Measurements from ENCODE around the gene DDX10. TPM values are rescaled to one million over a fixed set of nuclear protein-coding genes. Genes with fewer than 3 reads are reported as not detected.

The DDX10 gene
- total RNA-seq, 1 donor from 2014 or later: 67.4 TPM

- no peak for FAIRE-seq
- no peak for TF ChIP-seq CTCF (IDR thresholded peaks at IDR 0.05; ENCODE audit: insufficient read depth, low read length, severe bottlenecking)
- Histone ChIP-seq H3K36me3 (ENCODE audit: control insufficient read depth, insufficient read depth, low read length) (no peaks in the 10 kb centered on the region), H3K27me3 (ENCODE audit: control insufficient read depth, insufficient read depth, low read length) (no peaks in the 10 kb centered on the region), H3K4me3 (ENCODE audit: low read depth, low read length) (no peak overlapping the region)
- DNase-seq (ENCODE audit: low read depth): no peak
Observed at GRCh38 chr11:108902027-108902469, 237.2 kb downstream of the DDX10 start.

DNA sequence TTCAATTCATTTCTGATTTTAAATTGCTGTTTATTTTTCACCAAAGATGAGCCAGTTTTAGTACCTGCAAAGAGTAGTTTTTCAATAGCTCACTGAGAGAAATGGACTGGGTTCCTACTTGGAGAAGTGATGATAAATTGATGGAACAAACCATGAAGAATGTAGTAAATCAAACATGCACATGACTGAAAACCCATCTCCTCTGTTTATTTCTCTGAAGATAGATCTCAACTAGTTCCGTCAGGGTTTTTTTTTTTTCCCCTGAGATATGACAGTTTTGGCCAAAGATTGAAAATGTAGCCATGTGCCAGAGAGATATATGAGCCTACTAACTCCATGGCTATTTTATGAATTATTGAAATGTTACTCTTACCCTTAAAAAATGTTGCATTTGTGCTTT lies 239.6 kb downstream of the DDX10 start:
- Histone ChIP-seq H3K36me3 (ENCODE audit: control insufficient read depth, insufficient read depth, low read length) (no peaks in the 10 kb centered on the region), H3K27me3 (ENCODE audit: control insufficient read depth, insufficient read depth, low read length) (no peaks in the 10 kb centered on the region), H3K4me3 (ENCODE audit: low read depth, low read length) (no peak overlapping the region)
- FAIRE-seq (peak; percentile 68), DNase-seq (ENCODE audit: low read depth) (no peak)
- no peak for TF ChIP-seq CTCF (IDR thresholded peaks at IDR 0.05; ENCODE audit: insufficient read depth, low read length, severe bottlenecking)

DNA sequence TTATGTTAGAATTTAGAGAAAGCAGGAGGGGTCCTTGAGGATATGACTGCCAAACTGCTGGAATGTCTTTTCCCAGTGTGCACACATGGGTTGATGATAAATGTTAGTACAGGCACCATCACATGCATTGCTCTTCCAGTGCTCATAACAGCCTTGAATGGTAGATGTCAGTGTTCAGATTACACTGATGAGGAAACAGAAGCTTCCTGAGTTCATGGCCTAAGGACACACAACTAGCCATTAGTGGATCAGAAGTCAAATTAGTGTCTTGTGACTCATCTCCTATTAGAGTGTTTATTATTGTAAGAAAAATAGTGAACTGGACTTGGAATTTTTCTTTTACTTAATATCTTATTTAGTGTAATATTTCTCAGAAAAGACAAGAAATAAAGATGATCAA lies 241.5 kb downstream of the DDX10 start:
- Histone ChIP-seq H3K27me3 (ENCODE audit: control insufficient read depth, insufficient read depth, low read length) (no peaks in the 10 kb centered on the region), H3K36me3 (ENCODE audit: control insufficient read depth, insufficient read depth, low read length) (no peaks in the 10 kb centered on the region), H3K4me3 (ENCODE audit: low read depth, low read length) (no peak overlapping the region)
- DNase-seq (ENCODE audit: low read depth) (peak; percentile 77), FAIRE-seq (no peak)
- TF ChIP-seq CTCF (IDR thresholded peaks at IDR 0.05; ENCODE audit: insufficient read depth, low read length, severe bottlenecking): no peak

DNA sequence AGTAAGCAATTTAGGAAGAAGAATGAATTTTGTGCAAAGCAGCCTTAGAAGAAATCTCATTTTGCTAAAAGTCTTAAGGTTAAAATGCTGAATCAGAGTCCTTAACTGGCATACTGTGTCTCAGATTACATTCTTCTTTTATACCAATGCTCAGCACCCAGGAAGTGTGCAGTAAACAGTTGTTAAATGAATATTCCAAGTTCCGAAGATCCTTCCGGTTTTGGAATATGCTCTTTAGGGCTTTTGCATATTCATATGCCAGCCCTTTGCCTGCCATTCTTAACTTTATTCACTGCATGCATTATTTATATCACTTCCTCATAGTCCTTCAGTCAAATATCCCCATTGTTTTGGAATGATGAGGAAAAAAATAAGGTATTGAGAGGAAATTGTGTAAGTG lies 242.0 kb downstream of the DDX10 start:
- no peaks in the 10 kb centered on the region for H3K27me3 ChIP-seq (ENCODE audit: control insufficient read depth, insufficient read depth, low read length)
- TF ChIP-seq CTCF (IDR thresholded peaks at IDR 0.05; ENCODE audit: insufficient read depth, low read length, severe bottlenecking): no peak
- H3K36me3 ChIP-seq (ENCODE audit: control insufficient read depth, insufficient read depth, low read length): no peaks in the 10 kb centered on the region
- FAIRE-seq (no peak), DNase-seq (ENCODE audit: low read depth) (peak; percentile 21)
- no peak overlapping the region for H3K4me3 ChIP-seq (ENCODE audit: low read depth, low read length)

DNA sequence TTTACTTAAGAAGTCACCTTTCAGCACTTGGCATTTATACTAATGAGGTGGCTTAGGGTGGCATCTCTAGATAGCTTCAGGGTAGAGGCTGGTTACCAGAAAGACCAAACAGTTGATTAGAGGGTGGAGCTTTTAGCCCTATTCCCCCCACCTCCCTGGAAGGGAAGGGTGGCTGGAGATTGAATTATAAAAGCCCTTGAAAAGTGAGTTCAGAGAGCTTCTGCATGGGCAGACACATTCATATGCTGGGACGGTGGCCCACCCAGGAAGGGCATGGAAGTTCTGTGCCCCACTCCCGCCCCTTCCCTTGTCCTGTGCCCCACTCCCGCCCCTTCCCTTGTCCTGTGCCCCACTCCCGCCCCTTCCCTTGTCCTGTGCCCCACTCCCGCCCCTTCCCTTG lies 244.2 kb downstream of the DDX10 start:
- Histone ChIP-seq H3K4me3 (ENCODE audit: low read depth, low read length) (no peak overlapping the region), H3K36me3 (ENCODE audit: control insufficient read depth, insufficient read depth, low read length) (no peaks in the 10 kb centered on the region), H3K27me3 (ENCODE audit: control insufficient read depth, insufficient read depth, low read length) (no peaks in the 10 kb centered on the region)
- no peak for TF ChIP-seq CTCF (IDR thresholded peaks at IDR 0.05; ENCODE audit: insufficient read depth, low read length, severe bottlenecking)
- FAIRE-seq (no peak), DNase-seq (ENCODE audit: low read depth) (no peak)

DNA sequence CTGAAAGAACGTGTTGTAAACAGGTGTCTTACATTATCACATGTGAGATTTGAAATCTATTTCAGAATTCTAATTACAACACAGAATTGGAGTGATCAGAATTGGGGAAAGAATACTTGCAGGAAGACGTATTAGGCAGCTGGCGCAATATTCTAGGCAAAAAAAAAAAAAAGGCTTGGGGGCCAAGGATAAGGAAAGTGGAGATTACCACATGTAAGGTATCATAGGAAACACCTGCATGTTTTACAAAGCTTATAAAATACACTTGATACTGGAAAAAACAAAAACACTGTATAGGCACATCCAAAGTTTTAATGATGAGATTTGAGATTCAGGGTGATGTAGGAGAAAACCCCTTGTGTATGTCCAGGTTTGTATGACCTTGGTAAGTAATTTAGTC lies 245.1 kb downstream of the DDX10 start:
- H3K36me3 ChIP-seq (ENCODE audit: control insufficient read depth, insufficient read depth, low read length): no peaks in the 10 kb centered on the region
- H3K27me3 ChIP-seq (ENCODE audit: control insufficient read depth, insufficient read depth, low read length): no peaks in the 10 kb centered on the region
- TF ChIP-seq CTCF (IDR thresholded peaks at IDR 0.05; ENCODE audit: insufficient read depth, low read length, severe bottlenecking): no peak
- DNase-seq (ENCODE audit: low read depth) (no peak), FAIRE-seq (no peak)
- no peak overlapping the region for H3K4me3 ChIP-seq (ENCODE audit: low read depth, low read length)

Measured in bronchial epithelial cell (primary cell).